Measurements from ENCODE around the gene FAM171A1. TPM values are rescaled to one million over a fixed set of nuclear protein-coding genes. Genes with fewer than 3 reads are reported as not detected.
A peak's percentile ranks its signal among the peaks of the same experiment; 100 is the strongest.

FAM171A1 gene
- total and polyA plus RNA-seq, 2 of the 13 experiments (the other 11 are each of a cell fraction or from before 2014, with no cell fraction given) = 21.5 to 34.7 TPM

- under 1% methylated on average over 17 of the region's 54 CpGs for WGBS (ENCODE audit: low lambda C conversion rate)
- no peaks in the 10 kb centered on the region for H3K9me3 ChIP-seq (ENCODE audit: low read length)
- peak; percentile 47 for DNase-seq (ENCODE audit: low spot score)
- in situ Hi-C loops (cut with HindIII; ENCODE audit: extremely low pct_ligation_motif_present, low pct_unique_long_range_greater_than_20kb) (no loop called here), intact Hi-C loops (cut with micrococcal nuclease; ENCODE audit: unreplicated experiment) (loop anchor here (10.0 kb wide), 3 partner anchors 63 to 177 kb away; no protein-coding TSS in a partner anchor)
- no peaks in the 10 kb centered on the region for H3K27me3 ChIP-seq (ENCODE audit: control insufficient read depth in 1 of 2, insufficient read depth in 2 of 2, low read length in 2 of 2)
- H3K79me2 ChIP-seq (ENCODE audit: insufficient read depth, low read length) = peaks cover 49% of the 10 kb centered on the region
- H4K20me1 ChIP-seq (ENCODE audit: insufficient read depth, low read length) = 0 out of 2 replicates have a peak, but pooled peaks cover 3% of the 10 kb centered on the region
- H3K4me3 ChIP-seq (replicated peaks in 1 of 3; ENCODE audit: insufficient read depth in 1 of 3, low read depth in 2 of 3, low read length in 3 of 3) = peak overlapping the region; percentile 83 to 100 (median 91)
- BruUV-seq (replicated peaks) = no TSS peak
- H3K27ac ChIP-seq (ENCODE audit: extremely low read length, insufficient read depth, low read length) = peak overlapping the region; percentile 89
- ChIA-PET CTCF (ENCODE audit: low intra/inter-chr PET ratio, low total read pairs) (interaction anchor here (2.0 kb wide), 1 partner anchor 42 kb away, joined by 5 read pairs; no protein-coding TSS in a partner anchor), POLR2A (interaction anchor here (0.6 to 2.3 kb wide), 8 partner anchors 13 to 290 kb away, joined by 3 to 11 read pairs (median 6); partner anchors contain the start of gene SUV39H2)
- peaks cover 60% of the 10 kb centered on the region for H3K4me1 ChIP-seq (ENCODE audit: insufficient read depth, low read length)
- H3K36me3 ChIP-seq (replicated peaks in 1 of 2; ENCODE audit: control insufficient read depth in 1 of 2, insufficient read depth in 2 of 2, low read length in 2 of 2) = no peaks in the 10 kb centered on the region
- H3K9ac ChIP-seq (ENCODE audit: insufficient read depth, low read depth, low read length) = peak overlapping the region; percentile 93
- H2AFZ ChIP-seq (ENCODE audit: low read length) = no peak overlapping the region
- no peak for FAIRE-seq
- peak; percentile 90 for ATAC-seq
- H3K4me2 ChIP-seq (ENCODE audit: low read depth, low read length) = peak overlapping the region; percentile 77
- TF ChIP-seq MED8 (CRISPR knock-in tag; IDR thresholded peaks at IDR 0.05; ENCODE audit: insufficient replicate concordance) (no peak), HES4 (CRISPR knock-in tag; IDR thresholded peaks at IDR 0.05; ENCODE audit: borderline replicate concordance) (no peak), EP300 (IDR thresholded peaks at IDR 0.05; ENCODE audit: low read depth in 2 of 2, low read length in 2 of 2) (no peak), EP300 (CRISPR knock-in tag; IDR thresholded peaks at IDR 0.05; ENCODE audit: borderline replicate concordance) (no peak), PBX2 (CRISPR knock-in tag; IDR thresholded peaks at IDR 0.05) (no peak), SOX5 (CRISPR knock-in tag; IDR thresholded peaks at IDR 0.05; ENCODE audit: borderline replicate concordance) (no peak), UBTF (CRISPR knock-in tag; IDR thresholded peaks at IDR 0.05) (peak; percentile 79; the same call in 1 of the 2 replicates), ELF1 (CRISPR knock-in tag; IDR thresholded peaks at IDR 0.05) (no peak), TRAFD1 (CRISPR knock-in tag; IDR thresholded peaks at IDR 0.05; ENCODE audit: borderline replicate concordance) (no peak), NR0B2 (CRISPR knock-in tag; IDR thresholded peaks at IDR 0.05) (no peak), ZNF879 (CRISPR knock-in tag; IDR thresholded peaks at IDR 0.05) (no peak), ZNF207 (IDR thresholded peaks at IDR 0.05; ENCODE audit: borderline replicate concordance) (no peak), RARG (CRISPR knock-in tag; IDR thresholded peaks at IDR 0.05; ENCODE audit: low read depth) (no peak), ZNF460 (CRISPR knock-in tag; IDR thresholded peaks at IDR 0.05; ENCODE audit: borderline replicate concordance) (no peak), IRF9 (CRISPR knock-in tag; IDR thresholded peaks at IDR 0.05; ENCODE audit: borderline replicate concordance) (0 out of 2 replicates have a peak, but pooled peaks have one; percentile 15), ZNF766 (CRISPR knock-in tag; IDR thresholded peaks at IDR 0.05; ENCODE audit: borderline replicate concordance) (no peak)
Measured at GRCh38 chr10:15167411-15168290, 203.4 kb downstream of the FAM171A1 start.
